ENCODE results near the gene ZFAND3. TPM values are rescaled to one million over a fixed set of nuclear protein-coding genes. Genes with fewer than 3 reads are reported as not detected.

Gene ZFAND3
- total RNA-seq, 4 donors from 2014 or later: 30.5 to 57.4 (median 53.3) TPM

DNA sequence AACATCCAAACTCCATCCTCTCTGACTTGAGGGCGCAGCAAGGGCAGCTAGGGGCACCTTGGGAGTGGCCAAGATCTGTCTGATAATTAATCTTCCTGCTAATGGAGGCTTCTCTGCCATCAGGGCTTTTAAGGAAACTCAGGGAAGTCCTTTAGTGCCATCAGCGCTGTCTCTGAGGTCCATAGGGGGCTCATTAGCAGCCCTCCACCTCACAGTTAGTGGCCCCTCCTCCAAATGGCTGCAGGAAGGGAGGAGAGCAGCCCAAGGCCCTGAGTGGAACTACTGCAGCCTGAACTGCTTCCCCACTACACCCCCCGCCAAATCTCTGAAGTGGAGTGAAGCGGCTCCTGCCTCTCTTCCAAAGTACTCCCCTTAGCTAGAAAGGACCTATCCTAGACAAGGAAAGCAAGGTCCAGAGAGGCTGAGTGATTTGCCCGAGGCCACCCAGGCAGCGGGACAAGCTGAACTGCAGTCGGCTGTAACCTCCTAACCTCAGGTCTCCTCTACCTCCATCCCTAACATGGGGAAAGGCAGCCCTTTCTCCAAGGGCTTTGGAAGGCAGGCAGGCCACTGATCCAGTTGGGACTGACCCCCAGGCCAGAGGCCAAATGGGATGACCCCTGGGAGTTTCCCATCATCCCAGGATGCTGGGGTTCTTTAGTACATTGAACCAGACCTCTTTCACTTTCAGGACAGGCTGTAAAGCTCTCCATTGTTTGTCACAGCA lies 39.5 kb upstream of the ZFAND3 start:
- no peak for DNase-seq
- Histone ChIP-seq H3K4me1 (peaks cover 0 to 17% (median 2%) of the 10 kb centered on the region in 4 donors), H3K9me3 (no peaks in the 10 kb centered on the region), H3K27me3 (no peaks in the 10 kb centered on the region), H3K36me3 (no peaks in the 10 kb centered on the region), H3K4me3 (no peak overlapping the region), H3K27ac (no peak overlapping the region)
- TF ChIP-seq POLR2A (IDR thresholded peaks at IDR 0.05): no peak
- TF ChIP-seq, protein P1, sequence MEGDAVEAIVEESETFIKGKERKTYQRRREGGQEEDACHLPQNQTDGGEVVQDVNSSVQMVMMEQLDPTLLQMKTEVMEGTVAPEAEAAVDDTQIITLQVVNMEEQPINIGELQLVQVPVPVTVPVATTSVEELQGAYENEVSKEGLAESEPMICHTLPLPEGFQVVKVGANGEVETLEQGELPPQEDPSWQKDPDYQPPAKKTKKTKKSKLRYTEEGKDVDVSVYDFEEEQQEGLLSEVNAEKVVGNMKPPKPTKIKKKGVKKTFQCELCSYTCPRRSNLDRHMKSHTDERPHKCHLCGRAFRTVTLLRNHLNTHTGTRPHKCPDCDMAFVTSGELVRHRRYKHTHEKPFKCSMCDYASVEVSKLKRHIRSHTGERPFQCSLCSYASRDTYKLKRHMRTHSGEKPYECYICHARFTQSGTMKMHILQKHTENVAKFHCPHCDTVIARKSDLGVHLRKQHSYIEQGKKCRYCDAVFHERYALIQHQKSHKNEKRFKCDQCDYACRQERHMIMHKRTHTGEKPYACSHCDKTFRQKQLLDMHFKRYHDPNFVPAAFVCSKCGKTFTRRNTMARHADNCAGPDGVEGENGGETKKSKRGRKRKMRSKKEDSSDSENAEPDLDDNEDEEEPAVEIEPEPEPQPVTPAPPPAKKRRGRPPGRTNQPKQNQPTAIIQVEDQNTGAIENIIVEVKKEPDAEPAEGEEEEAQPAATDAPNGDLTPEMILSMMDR (IDR thresholded peaks at IDR 0.05): no peak

DNA sequence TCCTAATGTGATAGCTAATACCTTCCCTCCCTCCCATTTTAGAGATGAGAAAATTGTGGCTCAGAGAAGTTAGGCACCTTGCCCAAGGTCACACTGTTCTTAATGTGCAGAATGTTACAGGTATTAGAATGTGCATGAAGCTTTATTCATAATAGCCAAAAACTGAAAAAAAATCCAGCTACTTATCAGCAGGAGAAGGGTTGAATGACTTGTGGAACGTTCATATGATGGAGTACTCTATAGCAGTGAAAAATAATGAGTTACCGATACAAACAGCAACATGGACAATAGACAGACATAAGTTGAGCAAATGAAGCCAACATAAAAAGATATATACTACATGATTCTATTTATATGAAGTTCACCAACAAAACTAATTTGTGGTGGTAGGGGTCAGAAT lies 37.7 kb upstream of the ZFAND3 start:
- no peak overlapping the region for H3K27ac ChIP-seq
- H3K4me3 ChIP-seq: no peak overlapping the region
- no peaks in the 10 kb centered on the region for H3K36me3 ChIP-seq
- H3K27me3 ChIP-seq: no peaks in the 10 kb centered on the region
- DNase-seq: no peak
- TF ChIP-seq POLR2A (IDR thresholded peaks at IDR 0.05): no peak
- TF ChIP-seq, protein P1 (IDR thresholded peaks at IDR 0.05): no peak
- H3K9me3 ChIP-seq: no peaks in the 10 kb centered on the region
- H3K4me1 ChIP-seq: peaks cover 0 to 17% (median 2%) of the 10 kb centered on the region in 4 donors

DNA sequence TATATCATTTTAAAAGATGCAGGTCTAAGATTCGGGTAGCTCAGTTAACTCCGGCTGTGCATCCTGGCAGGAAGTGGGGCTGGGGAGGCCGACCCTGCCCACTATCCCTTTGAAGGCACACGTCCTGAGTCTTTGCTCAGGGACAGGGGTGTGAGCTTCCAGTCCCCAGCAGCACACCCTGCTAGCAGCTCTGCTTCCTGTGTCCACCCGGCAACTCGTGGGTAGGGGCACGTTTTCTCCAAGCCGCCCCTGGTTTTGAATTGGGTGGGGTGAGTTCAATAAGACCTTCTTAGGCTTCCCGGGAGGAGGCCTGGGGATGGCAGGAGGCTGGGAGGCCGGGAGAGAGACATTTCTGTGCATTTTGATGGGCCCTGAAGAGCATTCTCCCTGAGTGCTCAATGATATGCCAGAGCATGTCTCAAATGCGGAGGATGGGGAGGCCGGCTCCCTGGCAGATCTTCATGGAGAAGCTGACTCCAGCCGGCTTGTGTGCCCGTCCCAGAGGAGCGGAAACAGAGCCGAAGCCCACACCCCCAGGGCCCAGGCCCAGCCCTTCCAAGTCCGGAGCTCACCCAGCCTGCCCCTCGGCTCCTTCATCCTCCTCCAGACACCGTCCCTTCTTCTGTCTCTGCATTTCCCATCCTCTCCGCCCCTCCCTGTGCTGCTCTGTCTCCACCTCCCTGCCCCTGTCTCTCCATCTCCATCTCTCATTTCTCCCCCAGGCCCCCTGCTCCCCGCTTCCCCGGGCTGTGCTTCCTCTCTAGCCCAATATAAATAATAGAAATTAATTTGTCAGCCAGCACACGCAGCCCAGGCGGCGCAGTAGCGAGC lies 36.3 kb upstream of the ZFAND3 start:
- no peak for DNase-seq
- H3K36me3 ChIP-seq: no peaks in the 10 kb centered on the region
- no peaks in the 10 kb centered on the region for H3K27me3 ChIP-seq
- H3K27ac ChIP-seq: peak overlapping the region in 1 of 4 donors; percentile 27
- H3K4me3 ChIP-seq: peak overlapping the region; percentile 20 to 49 (median 45)
- H3K9me3 ChIP-seq: no peaks in the 10 kb centered on the region
- no peak for TF ChIP-seq POLR2A (IDR thresholded peaks at IDR 0.05)
- TF ChIP-seq, protein P1 (IDR thresholded peaks at IDR 0.05): no peak
- H3K4me1 ChIP-seq: peaks cover 0 to 17% (median 2%) of the 10 kb centered on the region in 4 donors

DNA sequence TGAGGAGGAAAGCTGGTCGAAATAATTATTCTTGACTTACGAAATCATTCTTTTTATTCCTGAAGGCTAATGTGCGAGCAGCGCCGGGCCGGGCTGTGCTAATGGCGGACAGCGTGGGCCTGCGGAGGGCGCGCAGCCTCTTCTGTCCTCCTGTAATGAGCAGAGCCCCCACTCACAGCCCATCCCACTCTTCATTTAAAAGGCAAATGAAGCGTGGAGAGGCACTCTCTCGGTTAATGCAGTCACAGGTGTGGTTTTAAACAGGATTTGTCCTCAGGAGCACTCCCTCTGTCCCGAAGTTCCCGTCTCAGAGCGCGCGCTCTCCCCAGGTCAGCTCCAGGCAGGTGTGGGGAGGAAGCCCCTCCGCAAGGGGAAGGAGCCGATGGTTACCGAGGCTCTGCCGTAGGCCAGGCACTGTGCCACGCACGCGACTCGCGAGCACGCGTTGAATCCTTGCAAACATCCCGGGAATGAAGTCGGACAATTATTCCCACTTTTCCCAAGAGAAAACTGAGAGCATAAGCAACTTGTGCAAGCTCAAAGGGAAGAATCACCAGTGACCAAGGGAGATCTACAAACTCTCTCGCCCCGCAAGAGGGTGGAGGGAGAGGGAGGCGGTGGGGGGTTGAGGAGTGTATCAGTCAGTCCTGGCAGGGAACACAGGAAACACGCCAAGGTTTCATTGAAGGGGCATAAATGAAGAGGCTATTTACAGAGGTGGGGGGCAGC lies 35.5 kb upstream of the ZFAND3 start:
- TF ChIP-seq POLR2A (IDR thresholded peaks at IDR 0.05): no peak
- TF ChIP-seq, protein P1 (IDR thresholded peaks at IDR 0.05): no peak
- no peaks in the 10 kb centered on the region for H3K27me3 ChIP-seq
- no peaks in the 10 kb centered on the region for H3K36me3 ChIP-seq
- H3K4me3 ChIP-seq: peak overlapping the region; percentile 20 to 49 (median 45)
- H3K4me1 ChIP-seq: peaks cover 0 to 17% (median 2%) of the 10 kb centered on the region in 4 donors
- H3K27ac ChIP-seq: peak overlapping the region in 2 of 4 donors; percentile 26 to 27
- DNase-seq: peak in 1 of 3 donors; percentile 52
- no peaks in the 10 kb centered on the region for H3K9me3 ChIP-seq

DNA sequence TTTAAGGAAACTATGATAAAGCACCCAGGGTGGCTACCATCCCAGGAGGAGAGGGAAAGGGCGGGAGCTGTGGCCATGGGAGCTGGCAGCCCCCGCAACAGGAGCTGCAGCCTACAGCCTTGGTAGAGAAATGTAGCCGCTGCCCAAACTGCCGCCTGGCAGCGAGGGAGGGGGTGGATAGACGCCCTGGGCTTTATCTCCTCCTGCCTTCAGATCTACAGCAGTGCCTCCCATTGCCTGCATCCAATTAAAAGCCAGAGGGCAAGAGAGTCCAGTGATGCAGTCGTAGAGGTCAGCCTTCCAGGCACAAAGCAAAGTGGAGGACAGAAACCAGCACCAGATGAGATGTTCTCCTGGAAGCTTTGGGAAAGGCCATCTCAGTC lies 35.0 kb upstream of the ZFAND3 start:
- Histone ChIP-seq H3K4me1 (peaks cover 0 to 17% (median 2%) of the 10 kb centered on the region in 4 donors), H3K36me3 (no peaks in the 10 kb centered on the region), H3K27me3 (no peaks in the 10 kb centered on the region), H3K9me3 (no peaks in the 10 kb centered on the region), H3K4me3 (peak overlapping the region in 1 of 4 donors; percentile 49), H3K27ac (no peak overlapping the region)
- DNase-seq: no peak
- TF ChIP-seq, protein P1 (IDR thresholded peaks at IDR 0.05): no peak
- no peak for TF ChIP-seq POLR2A (IDR thresholded peaks at IDR 0.05)

Data from Peyer's patch (tissue), 4 donors.